ENCODE measurements around the gene ATF6.

ATF6 gene

DNA sequence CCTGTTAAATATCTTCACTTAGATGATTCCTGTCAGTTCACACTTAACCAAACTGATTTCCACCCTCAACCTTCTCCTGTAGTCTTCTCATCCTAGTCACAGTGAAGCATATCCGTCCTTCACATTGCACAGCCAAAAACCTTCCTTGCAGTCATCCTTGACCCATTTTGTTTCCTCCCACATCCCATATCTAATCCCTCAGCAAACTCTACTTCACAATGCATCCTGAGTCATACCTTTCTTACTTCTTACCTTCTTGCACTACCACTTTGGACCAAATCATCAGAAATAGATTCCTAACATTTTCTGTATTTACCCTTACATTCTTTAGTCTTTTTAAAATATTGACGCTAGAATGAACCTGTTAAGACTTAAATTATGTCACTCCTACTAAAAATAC, 170.7 kb downstream of the ATF6 start:
- DNase-seq (ENCODE audit: low read depth) = no peak
- H3K4me3 ChIP-seq (ENCODE audit: low read depth, low read length) = no peak overlapping the region
- TF ChIP-seq, protein P1, sequence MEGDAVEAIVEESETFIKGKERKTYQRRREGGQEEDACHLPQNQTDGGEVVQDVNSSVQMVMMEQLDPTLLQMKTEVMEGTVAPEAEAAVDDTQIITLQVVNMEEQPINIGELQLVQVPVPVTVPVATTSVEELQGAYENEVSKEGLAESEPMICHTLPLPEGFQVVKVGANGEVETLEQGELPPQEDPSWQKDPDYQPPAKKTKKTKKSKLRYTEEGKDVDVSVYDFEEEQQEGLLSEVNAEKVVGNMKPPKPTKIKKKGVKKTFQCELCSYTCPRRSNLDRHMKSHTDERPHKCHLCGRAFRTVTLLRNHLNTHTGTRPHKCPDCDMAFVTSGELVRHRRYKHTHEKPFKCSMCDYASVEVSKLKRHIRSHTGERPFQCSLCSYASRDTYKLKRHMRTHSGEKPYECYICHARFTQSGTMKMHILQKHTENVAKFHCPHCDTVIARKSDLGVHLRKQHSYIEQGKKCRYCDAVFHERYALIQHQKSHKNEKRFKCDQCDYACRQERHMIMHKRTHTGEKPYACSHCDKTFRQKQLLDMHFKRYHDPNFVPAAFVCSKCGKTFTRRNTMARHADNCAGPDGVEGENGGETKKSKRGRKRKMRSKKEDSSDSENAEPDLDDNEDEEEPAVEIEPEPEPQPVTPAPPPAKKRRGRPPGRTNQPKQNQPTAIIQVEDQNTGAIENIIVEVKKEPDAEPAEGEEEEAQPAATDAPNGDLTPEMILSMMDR (IDR thresholded peaks at IDR 0.05; ENCODE audit: insufficient read depth, low read depth, low read length, missing control alignments) = no peak

GRCh38 chr1:161940866-161941591, 174.9 kb downstream of the ATF6 start:
- TF ChIP-seq, protein P1 (IDR thresholded peaks at IDR 0.05; ENCODE audit: insufficient read depth, low read depth, low read length, missing control alignments) = no peak
- no peak for DNase-seq (ENCODE audit: low read depth)
- H3K4me3 ChIP-seq (ENCODE audit: low read depth, low read length) = no peak overlapping the region

GRCh38 chr1:161941726-161942436, 175.8 kb downstream of the ATF6 start:
- TF ChIP-seq, protein P1 (IDR thresholded peaks at IDR 0.05; ENCODE audit: insufficient read depth, low read depth, low read length, missing control alignments) = no peak
- DNase-seq (ENCODE audit: low read depth) = no peak
- H3K4me3 ChIP-seq (ENCODE audit: low read depth, low read length) = no peak overlapping the region

DNA sequence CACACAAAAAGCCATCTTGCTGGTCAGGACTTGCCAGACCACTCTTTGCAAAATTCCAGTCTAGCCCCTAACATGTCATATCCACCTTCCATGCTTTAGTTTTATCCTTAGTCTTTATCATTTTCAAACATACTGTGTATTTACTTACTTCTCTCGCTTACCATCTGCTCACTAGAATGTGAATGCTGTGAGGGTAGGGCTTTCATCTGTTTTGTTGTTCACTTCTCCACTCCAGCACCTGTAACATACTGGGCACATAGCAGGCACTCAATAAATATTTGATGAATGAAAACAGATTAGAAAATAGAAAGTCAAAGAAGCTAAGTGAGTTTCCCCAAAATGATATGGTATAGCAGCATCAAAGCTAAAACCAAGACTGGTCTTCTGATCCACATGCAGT, 177.6 kb downstream of the ATF6 start:
- no peak overlapping the region for H3K4me3 ChIP-seq (ENCODE audit: low read depth, low read length)
- TF ChIP-seq, protein P1 (IDR thresholded peaks at IDR 0.05; ENCODE audit: insufficient read depth, low read depth, low read length, missing control alignments) = no peak
- DNase-seq (ENCODE audit: low read depth) = no peak

GRCh38 chr1:161944381-161944780, 178.3 kb downstream of the ATF6 start:
- DNase-seq (ENCODE audit: low read depth) = no peak
- TF ChIP-seq, protein P1 (IDR thresholded peaks at IDR 0.05; ENCODE audit: insufficient read depth, low read depth, low read length, missing control alignments) = no peak
- no peak overlapping the region for H3K4me3 ChIP-seq (ENCODE audit: low read depth, low read length)

DNA sequence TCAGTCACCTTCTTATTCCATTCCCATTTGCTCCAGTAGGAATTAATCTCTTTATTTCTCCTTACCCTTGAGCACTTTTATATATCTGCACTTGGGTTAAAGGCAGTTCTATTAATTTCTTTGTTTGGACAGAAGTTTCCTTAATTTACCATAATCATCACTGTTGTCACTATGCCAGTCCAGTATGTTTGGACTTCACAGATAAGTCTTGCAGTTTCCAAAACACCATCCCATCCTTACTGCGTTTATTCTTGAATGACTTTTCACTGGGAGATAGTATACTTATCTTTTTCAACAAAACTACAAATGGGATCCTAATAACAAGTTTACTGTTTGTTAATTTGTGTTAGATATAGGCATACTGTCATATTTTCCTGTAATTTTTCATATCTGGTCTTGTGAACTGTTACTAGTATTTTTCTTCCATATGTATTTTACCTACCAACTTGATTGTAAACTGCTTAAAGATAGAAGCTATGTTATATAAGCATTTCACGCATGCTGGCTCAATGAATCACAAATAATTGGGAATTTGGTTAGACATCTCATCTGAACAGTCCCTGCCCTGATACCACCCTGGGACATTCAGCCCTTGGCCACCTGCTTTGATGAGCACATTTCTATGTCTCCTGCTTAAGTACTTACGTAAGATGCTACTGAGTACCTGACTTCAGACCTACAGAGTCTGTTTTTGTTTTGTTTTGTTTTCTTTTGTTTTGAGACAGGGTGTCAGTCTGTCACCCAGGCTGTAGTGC, 179.4 kb downstream of the ATF6 start:
- H3K4me3 ChIP-seq (ENCODE audit: low read depth, low read length) = no peak overlapping the region
- TF ChIP-seq, protein P1 (IDR thresholded peaks at IDR 0.05; ENCODE audit: insufficient read depth, low read depth, low read length, missing control alignments) = no peak
- DNase-seq (ENCODE audit: low read depth) = no peak
